ENCODE measurements around the gene MFSD1. TPM values are rescaled to one million over a fixed set of nuclear protein-coding genes. Genes with fewer than 3 reads are reported as not detected.
A peak's percentile ranks its signal among the peaks of the same experiment; 100 is the strongest.

Gene MFSD1
- total RNA-seq, 1 experiment from 2014 or later = 50.7 TPM

- H3K36me3 ChIP-seq (ENCODE audit: control insufficient read depth, insufficient read depth, low read length) = no peaks in the 10 kb centered on the region
- peaks cover 2% of the 10 kb centered on the region; the same call in 1 of the 2 replicates for H3K27me3 ChIP-seq (ENCODE audit: control insufficient read depth, insufficient read depth, low read length)
- no peaks in the 10 kb centered on the region for H3K9me3 ChIP-seq (ENCODE audit: control insufficient read depth, insufficient read depth, low read depth, low read length)
- no peak overlapping the region for H3K4me3 ChIP-seq (ENCODE audit: low read depth in 2 of 2, low read length in 2 of 2)
- intact Hi-C loops (cut with micrococcal nuclease; ENCODE audit: unreplicated experiment) (loop anchor here (10.0 kb wide), 1 partner anchor 772 kb away; no protein-coding TSS in a partner anchor), in situ Hi-C loops (cut with HindIII; ENCODE audit: low pct_unique_long_range_greater_than_20kb, low sequenced_read_pairs) (no loop called here)
- DNase-seq (ENCODE audit: low read depth, low spot score) (no peak), ATAC-seq (no peak)
- ChIA-PET POLR2A (no interaction called here), CTCF (no interaction called here)
- no TSS peak for BruUV-seq (replicated peaks)
- TF ChIP-seq SIN3A (IDR thresholded peaks at IDR 0.05; ENCODE audit: borderline replicate concordance, insufficient read depth, low read depth, low read length) (no peak), REST (IDR thresholded peaks at IDR 0.05; ENCODE audit: insufficient read depth in 1 of 2, low read depth in 2 of 2, low read length in 1 of 2) (no peak), POLR2AphosphoS5 (IDR thresholded peaks at IDR 0.05; ENCODE audit: low read depth, low read length) (no peak), CTCF (IDR thresholded peaks at IDR 0.05) (no peak), TCF7L2 (IDR thresholded peaks at IDR 0.05; ENCODE audit: low read depth, low read length) (no peak)
- no peaks in the 10 kb centered on the region for H3K4me1 ChIP-seq (ENCODE audit: control insufficient read depth, insufficient read depth, low read length)
- H3K27ac ChIP-seq (ENCODE audit: low read length) = no peak overlapping the region
These were observed 41.1 kb downstream of the MFSD1 start for GRCh38 chr3:158842976-158843375.

- H3K27me3 ChIP-seq (ENCODE audit: control insufficient read depth, insufficient read depth, low read length) = peaks cover 2% of the 10 kb centered on the region; the same call in 1 of the 2 replicates
- intact Hi-C loops (cut with micrococcal nuclease; ENCODE audit: unreplicated experiment) = loop anchor here (1.0 to 10.0 kb wide), 4 partner anchors 66 to 769 kb away; no protein-coding TSS in a partner anchor
- ChIA-PET CTCF (interaction anchor here (0.6 to 2.7 kb wide), 3 partner anchors 26 to 414 kb away, joined by 3 to 13 read pairs (median 4); no protein-coding TSS in a partner anchor), POLR2A (no interaction called here)
- no TSS peak for BruUV-seq (replicated peaks)
- no peaks in the 10 kb centered on the region for H3K4me1 ChIP-seq (ENCODE audit: control insufficient read depth, insufficient read depth, low read length)
- no peak overlapping the region for H3K27ac ChIP-seq (ENCODE audit: low read length)
- TF ChIP-seq TCF7L2 (IDR thresholded peaks at IDR 0.05; ENCODE audit: low read depth, low read length) = no peak
- TF ChIP-seq REST (IDR thresholded peaks at IDR 0.05; ENCODE audit: insufficient read depth in 1 of 2, low read depth in 2 of 2, low read length in 1 of 2) = no peak
- TF ChIP-seq CTCF (IDR thresholded peaks at IDR 0.05) = peak; percentile 90
- no peak for TF ChIP-seq POLR2AphosphoS5 (IDR thresholded peaks at IDR 0.05; ENCODE audit: low read depth, low read length)
- no peak for TF ChIP-seq SIN3A (IDR thresholded peaks at IDR 0.05; ENCODE audit: borderline replicate concordance, insufficient read depth, low read depth, low read length)
- in situ Hi-C loops (cut with HindIII; ENCODE audit: low pct_unique_long_range_greater_than_20kb, low sequenced_read_pairs) = no loop called here
- no peaks in the 10 kb centered on the region for H3K9me3 ChIP-seq (ENCODE audit: control insufficient read depth, insufficient read depth, low read depth, low read length)
- no peak overlapping the region for H3K4me3 ChIP-seq (ENCODE audit: low read depth in 2 of 2, low read length in 2 of 2)
- H3K36me3 ChIP-seq (ENCODE audit: control insufficient read depth, insufficient read depth, low read length) = no peaks in the 10 kb centered on the region
- ATAC-seq = peak; percentile 65
- DNase-seq (ENCODE audit: low read depth, low spot score) = no peak
These were observed 44.0 kb downstream of the MFSD1 start for GRCh38 chr3:158845765-158846350.

All from Panc1 (cell line).